A549 treated with RU486 at 1 μM for 4 hours (cell line): ENCODE data around the gene ZNF423. TPM values are rescaled to one million over a fixed set of nuclear protein-coding genes. Genes with fewer than 3 reads are reported as not detected.

Source experiments
- total RNA-seq: library from RNA; stranded (reverse); fragments of 200-300 nt; extraction: Qiagen RNA extraction; gene quantifications from 5 replicates; pipeline ENCODE4 v1.2.3, GENCODE V29; 2022; ENCODE audit warnings: low read depth

ZNF423 gene
- total RNA-seq = 0.07 to 0.25 TPM (median 0.12 TPM) in 5 replicates

GRCh38 chr16:49855822-49856671 is at the start of gene ZNF423:
ZNF423 (minus strand) TSS chr16:49856112; CDS start chr16:49855774, 338 bp downstream.

Other genes with a start within 250 kb of the ZNF423 start
- 7.7 to 20.2 TPM (median 18.5 TPM) in 5 replicates for gene CNEP1R1, start 169.1 kb upstream of the ZNF423 start, total RNA-seq
- gene HEATR3, start 209.9 kb upstream of the ZNF423 start, total RNA-seq = 12.8 to 16.3 TPM (median 14.7 TPM) in 5 replicates